Stimulated activated CD4-positive, alpha-beta T cell treated with anti-CD3 and anti-CD28 coated beads, Interleukin-12 subunit alpha, Interleukin-12 subunit beta, amount 100 ng/mL, for 4 hours (primary cell): ENCODE results near the gene ZGPAT.

ENCODE experiments used
- DNase-seq: peaks from one replicate; pipeline ENCODE4 v3.0.0-alpha.2; 2020

ZGPAT gene

DNA sequence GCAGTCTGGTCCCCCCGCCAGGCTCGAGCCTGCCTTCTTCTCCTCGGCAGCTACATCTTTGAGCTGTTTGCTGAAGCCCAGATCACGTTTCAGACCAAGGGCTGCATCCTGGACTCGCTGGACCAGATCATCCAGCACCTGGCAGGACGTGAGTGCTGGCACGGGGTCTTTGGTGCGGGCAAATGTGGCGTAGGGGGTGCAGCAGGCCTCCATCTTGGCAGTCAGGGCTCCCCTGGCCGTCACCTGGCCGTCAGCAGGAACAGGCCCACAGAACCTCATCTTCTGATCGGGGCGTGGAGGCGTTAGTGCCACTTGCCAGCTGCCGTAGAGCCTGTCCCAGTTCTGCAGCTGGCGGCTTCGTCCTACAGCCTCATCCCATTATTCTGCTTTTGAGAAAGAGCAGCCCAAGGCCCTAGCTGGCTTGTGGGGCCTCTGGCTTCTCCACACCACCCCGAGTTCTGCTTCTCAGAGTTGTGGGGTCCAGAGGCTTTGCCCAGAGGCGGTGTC, 28.0 kb upstream of the ZGPAT start:
- no peak for DNase-seq

DNA sequence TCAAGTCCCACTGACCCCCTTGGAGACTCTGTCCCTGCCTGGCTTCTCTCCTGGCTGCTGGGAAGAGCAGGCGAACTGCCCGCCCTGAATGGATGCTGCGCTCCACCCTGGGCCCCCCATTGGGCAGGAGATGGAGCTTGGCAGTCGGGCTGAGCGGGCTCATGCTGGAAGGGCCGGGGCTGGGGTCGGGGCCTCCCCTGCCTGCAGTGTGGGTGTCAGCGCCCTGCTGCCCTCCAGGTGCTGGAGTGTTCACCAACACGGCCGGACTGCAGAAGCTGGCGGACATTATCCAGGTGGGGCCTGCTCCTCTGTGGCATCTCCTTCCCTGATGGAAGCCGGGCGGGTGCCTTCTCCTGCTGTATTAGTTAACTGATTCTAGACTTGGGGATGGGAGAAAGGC, 27.4 kb upstream of the ZGPAT start:
- DNase-seq = no peak

DNA sequence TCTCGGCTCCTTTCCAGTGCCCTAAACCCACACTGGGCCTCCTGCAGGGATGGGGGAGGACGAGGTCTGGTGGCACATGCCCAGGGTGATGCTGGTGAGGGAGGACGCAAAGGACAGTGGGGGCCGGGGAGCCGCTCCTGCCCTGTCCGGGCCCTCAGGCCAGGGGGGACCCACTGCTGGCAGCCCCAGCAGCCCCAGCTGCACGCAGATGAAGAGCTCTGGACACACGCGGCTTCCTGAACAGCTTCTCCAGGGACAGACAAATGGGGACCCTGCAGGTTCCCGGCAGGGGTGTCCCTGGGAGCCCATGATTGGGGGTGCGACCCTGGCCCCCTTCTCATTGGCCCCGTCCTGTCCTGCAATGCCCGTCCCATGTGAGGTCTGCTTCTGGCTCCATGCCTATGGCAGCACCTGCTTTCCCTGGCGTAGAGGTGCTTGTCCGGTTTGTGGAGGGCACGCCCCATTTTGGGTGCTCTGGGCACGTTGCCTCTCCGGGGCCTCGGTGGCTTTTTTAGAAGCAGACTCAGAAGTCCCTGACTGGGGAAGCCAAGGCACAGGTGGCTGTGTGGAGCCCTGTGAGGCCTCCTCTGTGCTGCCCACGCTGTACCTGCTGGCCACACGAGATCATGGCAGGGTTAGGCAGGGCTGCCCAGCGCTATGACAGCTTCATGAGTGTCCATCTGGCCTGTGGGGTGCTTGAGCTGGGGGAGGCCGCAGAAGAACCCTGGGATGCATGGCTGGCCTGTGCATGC, 26.8 kb upstream of the ZGPAT start:
- no peak for DNase-seq

DNA sequence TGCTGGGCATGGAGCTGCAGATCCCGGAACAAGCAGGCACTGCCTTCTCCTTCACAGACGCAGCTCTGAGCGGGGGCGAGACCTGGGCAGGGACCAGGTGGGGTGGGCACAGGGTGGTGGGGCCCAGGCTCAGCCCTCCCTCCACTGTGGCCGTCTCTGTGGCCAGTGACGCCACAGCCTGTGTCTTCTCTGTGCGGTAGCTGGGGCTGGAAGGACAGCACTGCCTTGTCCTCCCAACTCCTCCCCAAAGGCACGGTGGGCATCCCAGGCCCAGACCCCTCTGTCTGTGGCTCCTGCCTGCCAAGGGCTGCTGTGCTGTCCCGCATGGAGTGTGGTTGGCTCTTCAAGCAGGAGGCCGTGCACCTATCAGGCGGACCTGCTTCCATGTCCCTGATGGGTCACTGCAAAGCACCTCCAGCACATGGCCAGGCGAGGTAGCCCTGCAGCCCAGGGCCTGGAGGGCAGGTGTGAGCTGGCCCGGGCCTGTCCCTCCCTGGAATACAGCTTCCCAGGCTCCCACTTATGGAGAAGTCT, 26.2 kb upstream of the ZGPAT start:
- DNase-seq = no peak

DNA sequence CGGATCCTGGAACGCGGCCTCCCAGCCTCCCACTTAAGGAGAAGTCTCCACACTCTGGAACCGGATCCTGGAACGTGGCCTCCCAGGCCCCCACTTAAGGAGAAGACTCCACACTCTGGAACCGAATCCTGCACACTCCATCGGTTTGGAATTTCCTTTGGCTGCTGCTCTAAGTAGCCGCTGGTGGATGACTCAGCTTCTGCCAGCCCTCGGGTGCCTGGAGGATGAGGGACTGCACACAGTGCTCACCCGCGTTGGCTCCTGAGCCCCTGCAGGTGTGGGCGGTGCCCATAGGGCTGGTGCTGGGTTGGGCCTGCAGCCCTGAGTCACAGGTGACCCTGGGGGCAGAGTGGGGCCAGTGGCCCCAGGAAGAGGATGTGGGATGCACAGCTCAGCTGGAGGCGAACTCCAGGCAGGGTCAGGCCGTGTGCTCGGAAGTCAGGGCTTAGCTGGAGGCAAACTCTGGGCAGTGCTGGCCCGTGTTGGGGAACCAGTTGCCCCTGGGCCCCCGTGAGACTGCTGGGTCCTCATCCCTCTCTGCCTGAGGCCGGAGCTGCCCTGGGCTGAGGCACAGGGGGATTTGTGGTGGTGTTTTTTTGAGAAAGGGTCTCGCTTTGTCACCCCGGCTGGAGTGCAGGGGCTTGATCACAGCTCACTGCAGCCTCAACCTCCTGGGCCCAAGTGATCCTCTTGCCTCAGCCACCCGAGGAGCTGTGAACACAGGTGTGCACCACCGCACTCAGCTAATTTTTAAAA, 25.3 kb upstream of the ZGPAT start:
- DNase-seq = no peak

DNA sequence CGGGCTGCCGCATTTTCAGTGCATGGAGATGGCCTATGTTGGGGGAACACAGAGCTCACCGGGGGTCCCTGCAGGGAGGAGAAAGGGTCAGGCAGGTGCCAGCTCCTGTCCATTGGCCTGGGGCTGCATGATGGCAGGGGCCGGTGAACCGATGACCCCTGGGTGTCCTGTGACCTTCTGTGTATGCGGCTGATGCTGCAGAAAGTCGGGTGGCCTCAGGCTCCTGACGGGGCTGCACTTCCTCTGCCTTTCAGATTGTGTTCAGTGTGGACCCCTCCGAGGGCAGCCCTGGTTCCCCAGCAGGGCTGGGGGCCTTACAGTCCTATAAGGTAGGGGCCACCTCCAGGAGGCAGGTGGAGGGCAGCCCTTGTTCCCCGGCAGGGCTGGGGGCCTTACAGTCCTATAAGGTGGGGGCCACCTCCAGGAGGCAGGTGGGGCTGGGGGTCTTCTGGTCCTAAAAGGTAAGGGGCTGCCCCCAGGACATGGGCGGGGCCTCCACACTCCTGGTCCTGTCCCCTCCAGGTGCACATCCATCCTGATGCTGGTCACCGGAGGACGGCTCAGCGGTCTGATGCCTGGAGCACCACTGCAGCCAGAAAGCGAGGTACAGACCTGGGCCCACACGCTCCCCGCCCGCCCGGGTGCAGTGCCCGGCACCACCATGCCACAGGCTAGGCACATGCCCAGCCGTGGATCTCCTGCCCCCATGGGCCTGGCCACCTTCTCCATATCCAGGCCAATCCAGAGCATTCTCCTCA, 22.4 kb upstream of the ZGPAT start:
- DNase-seq = no peak

DNA sequence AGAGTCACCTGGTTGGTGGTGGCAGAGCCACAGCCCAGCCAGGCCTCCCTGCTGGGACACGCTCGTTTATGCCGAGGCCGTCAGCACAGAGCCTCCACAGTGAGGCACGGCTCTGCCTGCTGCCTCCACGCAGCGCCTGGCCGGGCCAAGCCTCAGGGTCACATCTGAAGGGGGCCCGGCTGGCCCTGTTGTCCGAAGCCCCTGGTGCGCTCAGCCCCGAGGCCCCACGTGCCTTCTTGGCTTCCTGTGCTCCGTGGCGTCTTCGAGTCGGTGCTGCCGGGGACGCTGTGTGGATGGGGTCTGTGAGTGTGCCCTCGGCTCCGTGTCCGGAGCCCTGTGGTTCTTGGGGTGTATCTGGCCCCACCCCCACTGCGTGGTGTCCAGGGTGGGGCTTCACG, 21.7 kb upstream of the ZGPAT start:
- no peak for DNase-seq

DNA sequence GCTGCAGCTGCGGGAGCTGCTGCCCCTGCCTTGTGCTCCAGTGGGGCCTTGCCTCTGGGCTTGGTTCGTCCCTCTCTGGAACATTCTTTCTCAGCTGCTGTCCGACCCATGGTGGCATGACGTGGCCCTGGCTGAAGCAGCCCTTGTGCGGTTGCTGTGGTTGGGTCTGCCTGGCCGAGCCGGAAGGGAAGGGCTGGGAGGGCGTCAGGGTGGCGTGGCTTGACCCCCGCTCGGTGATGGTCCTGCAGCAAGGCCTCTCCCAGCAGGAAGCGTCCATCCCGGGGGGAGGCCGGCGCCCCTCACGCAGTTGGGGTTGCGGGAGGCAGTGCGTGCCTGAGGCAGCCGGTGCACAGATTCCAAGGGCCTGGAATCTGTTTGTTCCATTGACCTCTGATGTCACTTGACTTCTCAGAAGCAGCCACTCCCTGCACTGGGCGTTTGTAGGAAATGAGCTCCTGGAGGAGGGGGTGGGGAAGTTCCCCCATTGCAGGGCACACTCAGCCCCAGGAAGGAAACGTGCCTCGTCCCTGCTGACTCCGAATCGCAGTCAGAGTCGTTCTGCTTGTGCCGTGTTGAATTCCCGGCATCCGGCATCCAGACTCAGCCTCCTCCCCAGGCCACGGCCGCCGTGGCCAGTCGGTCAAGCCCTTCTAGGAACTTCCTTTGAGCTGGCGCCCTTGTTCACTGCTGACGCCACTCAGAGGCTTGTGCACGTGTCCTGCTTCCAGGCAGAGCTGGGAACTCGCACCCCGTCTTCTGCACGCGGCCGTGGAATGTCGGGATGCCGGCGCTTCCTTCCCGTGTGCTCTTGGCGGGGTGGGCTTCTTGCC, 21.1 kb upstream of the ZGPAT start:
- peak; percentile 60 for DNase-seq

DNA sequence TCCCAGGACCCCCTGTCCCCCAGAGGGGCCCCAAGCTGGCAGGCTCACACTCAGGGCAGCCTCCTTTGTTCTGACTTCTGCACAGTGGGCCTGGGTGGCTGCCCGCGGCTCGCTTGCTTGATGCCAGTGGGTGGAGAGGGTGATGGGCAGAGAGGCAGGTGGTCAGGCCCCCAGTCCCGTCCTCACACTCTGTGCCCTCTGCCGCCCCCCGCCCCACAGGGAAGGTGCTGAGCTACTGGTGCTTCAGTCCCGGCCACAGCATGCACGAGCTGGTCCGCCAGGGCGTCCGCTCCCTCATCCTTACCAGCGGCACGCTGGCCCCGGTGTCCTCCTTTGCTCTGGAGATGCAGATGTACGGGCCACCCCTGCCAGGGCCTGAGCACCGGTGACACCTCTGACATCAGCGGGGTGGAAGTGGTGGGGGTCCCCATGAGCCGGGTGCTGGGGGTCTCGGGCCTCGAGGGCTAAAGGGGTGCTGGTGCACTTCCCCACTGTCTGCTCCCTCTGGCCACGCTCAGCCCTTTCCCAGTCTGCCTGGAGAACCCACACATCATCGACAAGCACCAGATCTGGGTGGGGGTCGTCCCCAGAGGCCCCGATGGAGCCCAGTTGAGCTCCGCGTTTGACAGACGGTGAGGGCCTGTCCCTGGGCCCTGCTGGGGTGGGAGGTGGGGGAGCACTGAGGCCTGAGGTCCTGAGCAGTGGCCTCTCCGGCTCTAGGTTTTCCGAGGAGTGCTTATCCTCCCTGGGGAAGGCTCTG, 20.2 kb upstream of the ZGPAT start:
- DNase-seq = no peak

DNA sequence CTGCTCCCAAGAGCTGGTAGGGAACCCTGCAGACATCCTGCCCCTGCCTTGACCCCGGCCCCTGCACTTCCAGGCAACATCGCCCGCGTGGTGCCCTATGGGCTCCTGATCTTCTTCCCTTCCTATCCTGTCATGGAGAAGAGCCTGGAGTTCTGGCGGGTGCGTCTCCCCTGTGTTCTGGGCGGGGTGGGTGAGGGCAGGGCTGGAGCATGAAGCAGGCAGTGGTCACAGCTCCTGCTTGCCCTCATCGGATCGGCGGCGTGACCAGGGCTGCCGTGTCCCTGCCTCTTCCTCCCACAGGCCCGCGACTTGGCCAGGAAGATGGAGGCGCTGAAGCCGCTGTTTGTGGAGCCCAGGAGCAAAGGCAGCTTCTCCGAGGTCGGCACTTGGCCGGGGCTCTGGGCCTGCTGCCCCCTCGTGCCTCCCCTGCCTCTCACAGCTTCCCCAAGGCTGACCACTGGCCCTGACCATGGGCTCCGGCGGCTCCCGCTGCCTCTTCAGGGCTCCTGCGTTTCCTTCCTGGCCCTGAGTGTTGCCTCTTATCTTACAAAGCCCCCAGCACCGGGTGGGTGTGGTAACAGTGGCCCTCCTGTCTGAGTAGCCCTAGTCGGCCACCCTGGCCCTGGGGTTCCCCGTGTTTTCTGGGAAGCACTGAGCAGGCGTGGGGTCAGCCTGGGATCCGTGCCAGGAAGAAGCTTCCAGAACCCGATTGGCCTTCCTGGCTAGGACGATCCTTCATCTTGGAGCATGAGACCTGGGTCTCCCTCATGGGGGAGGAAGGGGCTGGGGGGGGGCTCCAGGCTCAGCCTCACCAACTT, 19.4 kb upstream of the ZGPAT start:
- no peak for DNase-seq

DNA sequence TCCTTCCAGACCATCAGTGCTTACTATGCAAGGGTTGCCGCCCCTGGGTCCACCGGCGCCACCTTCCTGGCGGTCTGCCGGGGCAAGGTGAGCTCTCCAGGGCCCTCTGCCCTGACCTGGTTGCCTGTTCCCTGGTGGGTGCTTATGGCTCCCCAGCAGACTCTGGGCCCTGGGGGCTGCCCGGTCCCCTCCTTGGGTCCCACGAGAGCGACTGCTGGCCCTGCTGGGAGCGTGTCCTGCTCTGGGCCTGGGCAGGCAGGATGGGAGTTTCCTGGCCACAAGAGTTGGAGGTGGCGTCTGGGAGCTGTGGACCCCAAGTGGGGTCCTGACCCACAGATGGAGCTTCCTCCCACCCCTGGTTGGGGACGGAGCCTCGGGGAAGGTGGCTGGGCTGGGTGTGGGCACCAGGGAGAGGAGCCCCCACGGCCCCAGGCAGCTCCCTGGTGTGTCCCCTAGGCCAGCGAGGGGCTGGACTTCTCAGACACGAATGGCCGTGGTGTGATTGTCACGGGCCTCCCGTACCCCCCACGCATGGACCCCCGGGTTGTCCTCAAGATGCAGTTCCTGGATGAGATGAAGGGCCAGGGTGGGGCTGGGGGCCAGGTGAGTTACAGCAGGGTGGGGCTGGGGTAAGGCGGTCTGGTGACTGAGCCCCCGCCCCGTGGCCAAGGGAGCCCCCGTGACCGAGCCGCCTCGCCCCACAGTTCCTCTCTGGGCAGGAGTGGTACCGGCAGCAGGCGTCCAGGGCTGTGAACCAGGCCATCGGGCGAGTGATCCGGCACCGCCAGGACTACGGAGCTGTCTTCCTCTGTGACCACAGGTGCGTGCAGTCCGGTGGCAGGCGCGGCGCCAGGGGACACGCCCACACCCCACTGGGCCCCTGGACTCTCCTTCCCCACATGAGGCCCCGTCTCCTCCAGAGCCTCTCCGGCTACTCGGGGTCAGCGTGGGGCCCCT, 18.5 kb upstream of the ZGPAT start:
- DNase-seq = no peak

DNA sequence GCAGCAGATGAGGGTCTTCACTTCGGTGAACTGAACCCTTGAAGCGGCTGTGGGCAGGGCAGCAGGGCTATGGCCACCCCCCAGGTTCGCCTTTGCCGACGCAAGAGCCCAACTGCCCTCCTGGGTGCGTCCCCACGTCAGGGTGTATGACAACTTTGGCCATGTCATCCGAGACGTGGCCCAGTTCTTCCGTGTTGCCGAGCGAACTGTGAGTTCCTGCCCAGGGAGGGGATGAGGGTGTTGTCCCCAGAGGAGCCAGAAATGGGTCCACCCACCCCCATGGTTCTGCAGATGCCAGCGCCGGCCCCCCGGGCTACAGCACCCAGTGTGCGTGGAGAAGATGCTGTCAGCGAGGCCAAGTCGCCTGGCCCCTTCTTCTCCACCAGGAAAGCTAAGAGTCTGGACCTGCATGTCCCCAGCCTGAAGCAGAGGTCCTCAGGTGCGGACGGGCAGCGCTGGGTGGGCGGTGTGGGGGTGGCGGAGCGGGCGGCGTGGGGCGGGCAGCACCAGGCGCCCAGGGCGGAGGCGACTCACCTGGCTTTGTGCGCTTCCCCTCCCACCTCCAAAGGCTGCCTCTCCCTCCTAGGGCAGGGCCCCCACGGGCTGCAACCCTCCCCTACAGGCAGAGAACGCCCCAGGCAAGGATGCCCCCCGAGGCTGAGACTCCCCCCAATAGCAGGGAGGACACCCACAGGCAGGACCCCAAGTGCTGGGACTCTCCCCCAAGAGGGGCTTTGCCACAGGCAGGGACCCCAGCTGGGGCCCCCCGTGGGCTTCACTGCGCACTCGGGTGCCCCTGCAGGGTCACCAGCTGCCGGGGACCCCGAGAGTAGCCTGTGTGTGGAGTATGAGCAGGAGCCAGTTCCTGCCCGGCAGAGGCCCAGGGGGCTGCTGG, 17.6 kb upstream of the ZGPAT start:
- DNase-seq = no peak

DNA sequence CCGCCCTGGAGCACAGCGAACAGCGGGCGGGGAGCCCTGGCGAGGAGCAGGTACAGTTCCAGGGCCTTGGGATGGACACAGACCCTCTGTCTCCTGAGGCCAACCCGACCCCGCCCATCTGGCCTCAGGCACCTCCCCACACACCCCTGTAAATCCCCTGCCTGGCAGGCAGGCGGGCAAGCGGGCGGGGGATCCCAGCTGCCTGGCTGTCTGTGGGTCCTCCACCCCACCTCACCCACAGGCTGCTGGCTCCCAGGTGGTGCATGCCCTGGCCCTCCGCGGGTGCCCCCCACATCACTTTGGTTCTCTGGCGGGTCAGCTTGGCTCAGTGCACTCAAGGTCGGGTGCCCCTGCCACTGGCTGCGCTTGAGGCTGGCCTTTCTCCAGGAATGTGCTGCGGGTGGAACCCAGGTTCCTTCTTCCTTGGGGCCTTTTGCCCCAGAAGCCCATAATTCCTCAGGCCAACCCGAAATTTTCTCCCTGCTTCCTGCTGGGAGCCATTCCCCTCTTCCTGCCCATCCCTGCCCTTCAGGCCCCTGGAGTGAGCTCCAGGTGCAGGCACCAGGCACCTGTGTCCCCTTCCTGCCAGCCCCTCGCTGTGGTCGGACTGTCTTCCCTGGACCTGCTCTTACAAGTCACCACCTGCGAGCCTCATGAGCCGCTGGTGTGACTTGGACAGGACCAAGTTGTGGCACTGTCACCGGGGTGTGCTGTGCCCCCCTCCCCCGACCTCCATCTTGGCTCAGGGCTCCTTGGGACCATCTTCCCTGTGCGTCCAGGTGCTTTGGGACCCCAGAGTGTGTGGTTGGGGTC, 16.7 kb upstream of the ZGPAT start:
- DNase-seq = no peak

DNA sequence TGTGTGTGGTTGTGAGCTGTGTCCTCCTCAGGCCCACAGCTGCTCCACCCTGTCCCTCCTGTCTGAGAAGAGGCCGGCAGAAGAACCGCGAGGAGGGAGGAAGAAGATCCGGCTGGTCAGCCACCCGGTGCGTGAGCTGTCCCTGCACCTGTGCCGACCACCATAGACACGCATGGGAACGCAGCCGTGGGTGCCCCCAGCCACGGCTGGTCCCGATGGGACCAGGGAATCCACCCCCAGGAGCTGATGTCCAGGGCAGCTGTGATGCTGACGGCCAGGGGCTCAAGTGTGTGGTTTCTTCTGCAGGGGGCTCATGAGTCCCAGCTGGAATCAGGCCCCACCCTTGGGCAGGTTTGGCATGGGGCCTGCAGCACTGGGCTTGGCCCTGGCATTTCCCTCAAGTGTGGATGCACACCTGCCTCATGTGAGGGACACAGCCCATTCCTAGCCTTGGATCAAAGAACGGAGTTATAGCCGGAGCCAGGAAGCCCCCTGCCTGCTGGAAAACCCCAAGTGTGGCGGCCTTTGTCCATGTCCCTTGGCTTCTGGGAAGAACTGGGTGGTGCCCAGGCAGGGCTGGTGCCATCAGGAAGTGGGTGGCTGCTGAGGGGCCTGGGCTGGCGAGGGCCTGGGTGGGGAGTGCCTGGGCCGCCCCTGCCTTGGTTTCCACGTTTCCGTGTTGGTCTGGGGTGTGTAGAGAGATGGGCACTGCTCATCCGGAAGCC, 16.0 kb upstream of the ZGPAT start:
- DNase-seq = no peak

DNA sequence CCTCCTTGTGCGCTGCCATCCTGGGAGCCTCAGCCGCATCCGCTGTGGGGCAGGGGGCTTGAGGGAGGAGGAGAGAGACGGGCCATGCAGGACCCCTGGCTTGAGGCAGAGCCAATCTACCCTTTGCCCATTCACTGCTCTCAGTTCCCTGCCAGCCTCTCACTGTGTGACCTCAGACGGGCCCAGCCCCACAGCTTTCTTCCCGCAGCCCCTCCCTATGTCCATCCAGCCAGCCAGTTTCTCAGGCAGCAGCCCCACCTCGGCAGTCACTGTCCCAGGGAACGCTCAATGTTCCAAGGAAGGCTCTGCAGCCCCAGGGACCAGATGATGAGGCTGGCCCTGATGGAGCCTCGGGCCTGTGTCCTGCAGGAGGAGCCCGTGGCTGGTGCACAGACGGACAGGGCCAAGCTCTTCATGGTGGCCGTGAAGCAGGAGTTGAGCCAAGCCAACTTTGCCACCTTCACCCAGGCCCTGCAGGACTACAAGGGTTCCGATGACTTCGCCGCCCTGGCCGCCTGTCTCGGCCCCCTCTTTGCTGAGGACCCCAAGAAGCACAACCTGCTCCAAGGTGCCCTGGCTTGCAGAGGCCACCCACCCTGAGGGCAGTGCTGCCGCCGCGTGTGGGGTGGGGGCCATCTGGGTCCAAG, 15.3 kb upstream of the ZGPAT start:
- DNase-seq = no peak

DNA sequence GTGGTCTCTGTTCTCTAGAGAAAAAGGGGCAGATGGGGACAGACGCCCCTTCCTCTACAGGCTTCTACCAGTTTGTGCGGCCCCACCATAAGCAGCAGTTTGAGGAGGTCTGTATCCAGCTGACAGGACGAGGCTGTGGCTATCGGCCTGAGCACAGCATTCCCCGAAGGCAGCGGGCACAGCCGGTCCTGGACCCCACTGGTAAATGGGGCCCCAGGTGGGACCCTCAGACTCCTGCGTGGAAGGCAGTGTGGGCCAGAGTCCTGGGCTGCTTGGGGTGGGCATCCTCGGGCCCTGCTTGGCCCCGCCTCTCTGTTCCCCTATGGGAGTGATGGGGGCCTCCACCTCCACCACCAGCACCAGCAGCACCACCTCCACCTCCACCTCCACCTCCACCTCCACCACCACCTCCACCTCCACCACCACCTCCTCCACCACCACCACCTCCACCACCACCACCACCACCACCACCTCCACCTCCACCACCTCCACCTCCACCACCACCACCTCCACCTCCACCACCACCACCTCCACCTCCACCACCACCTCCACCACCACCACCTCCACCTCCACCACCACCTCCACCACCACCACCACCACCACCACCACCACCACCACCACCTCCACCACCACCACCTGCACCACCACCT, 14.6 kb upstream of the ZGPAT start:
- DNase-seq = no peak
